Dermis microvascular lymphatic vessel endothelial cell (primary cell): Measurements from ENCODE around the gene SELENON. TPM values are rescaled to one million over a fixed set of nuclear protein-coding genes. Genes with fewer than 3 reads are reported as not detected.
A peak's percentile ranks its signal among the peaks of the same experiment; 100 is the strongest.

Experiments used
- DNase-seq, 2 donors: peaks; one replicate each; pipeline versions ENCODE4 v3.0.0 to v3.0.0-alpha.2; 2010; ENCODE audit warnings: low read depth in 2 of 2
- total RNA-seq: library from RNA; depleted of rRNA; stranded (reverse); fragments of >200 nt; gene quantifications from 2 replicates; pipeline ENCODE4 v1.2.1, GENCODE V29; 2014

Gene SELENON
- total RNA-seq, 1 donor from 2014 or later = 23.0 TPM

GRCh38 chr1:25793585-25794170, 6.3 kb upstream of the SELENON start:
- no peak for DNase-seq

DNA sequence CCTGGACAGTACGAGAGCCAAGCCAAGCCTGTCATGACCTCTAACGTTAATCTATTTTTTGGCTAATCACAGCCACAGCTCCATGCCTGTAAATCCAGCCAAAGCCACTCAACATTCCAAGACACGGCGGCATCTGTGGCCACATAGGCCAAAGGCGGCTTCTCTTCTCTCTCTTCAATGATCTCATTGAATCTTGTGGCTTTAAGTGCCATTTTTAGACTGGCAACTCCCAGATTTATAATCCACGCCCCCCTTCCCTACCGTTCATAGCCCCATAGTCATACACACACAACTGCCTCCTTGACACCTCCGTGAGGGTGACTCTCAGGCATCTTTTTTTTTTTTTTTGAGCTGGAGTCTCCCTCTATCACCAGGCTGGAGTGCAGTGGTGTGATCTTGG, 5.7 kb upstream of the SELENON start:
- DNase-seq = no peak

GRCh38 chr1:25795211-25795610, 4.8 kb upstream of the SELENON start:
- DNase-seq = no peak

GRCh38 chr1:25795946-25796810, 3.8 kb upstream of the SELENON start:
- no peak for DNase-seq

DNA sequence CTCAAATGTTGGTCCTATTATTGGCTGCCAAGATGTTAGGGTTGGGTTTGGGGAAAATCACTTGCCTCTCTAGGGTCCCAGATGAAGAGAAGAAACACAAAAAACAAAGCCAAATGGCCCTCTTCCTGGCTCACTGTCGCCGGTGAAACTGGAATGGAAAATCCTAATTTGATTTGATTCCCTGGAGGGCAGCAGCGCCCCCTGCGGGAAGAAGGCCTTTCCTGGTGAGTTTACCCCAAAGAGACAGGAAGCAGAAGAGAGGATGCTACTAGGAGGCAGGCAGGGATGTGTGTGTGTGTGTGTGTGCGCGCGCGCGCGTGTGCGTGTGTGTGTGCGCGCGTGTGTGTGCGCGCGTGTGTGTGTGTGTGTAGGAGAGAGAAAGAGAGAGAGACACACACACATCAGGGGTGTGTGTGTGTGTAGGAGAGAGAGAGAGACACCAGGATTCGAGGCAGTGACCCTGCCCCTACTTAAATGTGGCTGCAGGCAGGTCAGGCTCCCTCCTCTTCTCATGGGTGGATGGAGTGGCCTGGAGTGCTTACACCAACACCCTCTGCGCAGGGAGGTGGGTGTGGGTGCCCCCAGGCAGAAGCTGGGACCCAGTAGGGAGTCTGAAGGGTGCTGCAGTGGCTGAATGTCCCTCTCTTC, 3.1 kb upstream of the SELENON start:
- DNase-seq = peak; percentile 73 to 77

- DNase-seq = peak in 1 of 2 donors; percentile 26
Measured at GRCh38 chr1:25797939-25798338, 2.1 kb upstream of the SELENON start.

GRCh38 chr1:25798666-25799351, 1.2 kb upstream of the SELENON start:
- no peak for DNase-seq

DNA sequence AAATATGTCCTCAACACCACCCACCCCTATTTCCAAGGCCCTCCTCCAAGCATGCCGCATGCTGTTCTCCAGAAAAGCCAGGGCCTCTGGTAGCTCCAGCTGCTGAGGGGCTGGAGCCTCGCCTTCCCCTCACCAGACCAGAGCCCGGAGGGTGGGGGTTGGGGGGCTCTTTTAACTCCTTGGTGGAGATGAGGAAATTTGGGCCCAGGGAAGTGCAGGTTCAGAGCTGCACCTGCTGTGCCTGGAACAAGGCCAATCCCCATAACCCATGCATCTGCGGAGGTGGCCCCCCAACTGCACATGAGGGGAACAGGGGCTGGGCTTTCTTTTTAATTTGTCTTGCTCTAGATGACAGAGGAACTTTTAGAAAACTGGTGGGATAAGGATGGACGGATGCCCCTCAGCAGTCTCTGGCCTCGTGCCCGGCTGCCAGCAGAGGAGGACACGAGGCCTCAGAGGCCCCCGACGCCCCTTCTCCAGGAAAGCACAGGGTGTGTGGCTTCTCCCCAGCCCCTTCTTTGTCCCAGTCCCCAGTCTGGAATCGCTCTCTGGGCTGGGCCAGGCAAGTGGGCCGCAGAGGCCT, 550 bp upstream of the SELENON start:
- no peak for DNase-seq

DNA sequence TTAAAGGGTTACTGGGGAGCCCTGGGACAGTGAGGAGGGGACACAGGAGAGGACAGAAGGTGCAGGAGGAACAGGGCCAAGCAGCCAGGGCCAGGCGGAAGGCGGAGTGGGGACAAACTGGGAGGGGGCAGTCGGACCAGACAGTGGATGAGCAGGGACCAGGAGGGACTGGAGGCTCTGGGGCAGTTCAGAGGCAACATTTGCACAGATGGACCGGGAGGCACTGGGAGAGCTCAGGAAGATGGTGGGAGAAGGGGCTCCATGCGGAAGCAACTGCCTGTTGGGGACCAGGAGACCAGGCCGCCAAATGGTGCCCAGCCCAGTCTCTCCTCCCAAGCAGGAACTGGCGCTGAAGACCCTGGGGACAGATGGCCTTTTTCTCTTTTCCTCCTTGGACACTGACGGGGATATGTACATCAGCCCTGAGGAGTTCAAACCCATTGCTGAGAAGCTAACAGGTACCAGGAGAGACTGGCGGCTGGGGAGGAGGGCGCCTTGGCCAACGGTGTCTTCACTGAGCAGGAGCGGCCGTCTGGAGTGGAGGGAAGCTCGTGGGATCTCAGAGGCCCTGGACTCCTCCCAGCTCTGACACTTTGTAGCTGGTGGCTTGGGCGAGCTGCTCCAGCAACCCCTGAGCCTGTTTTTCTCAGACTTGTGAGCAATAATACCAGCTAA, 847 bp downstream of the SELENON start:
- DNase-seq = no peak

DNA sequence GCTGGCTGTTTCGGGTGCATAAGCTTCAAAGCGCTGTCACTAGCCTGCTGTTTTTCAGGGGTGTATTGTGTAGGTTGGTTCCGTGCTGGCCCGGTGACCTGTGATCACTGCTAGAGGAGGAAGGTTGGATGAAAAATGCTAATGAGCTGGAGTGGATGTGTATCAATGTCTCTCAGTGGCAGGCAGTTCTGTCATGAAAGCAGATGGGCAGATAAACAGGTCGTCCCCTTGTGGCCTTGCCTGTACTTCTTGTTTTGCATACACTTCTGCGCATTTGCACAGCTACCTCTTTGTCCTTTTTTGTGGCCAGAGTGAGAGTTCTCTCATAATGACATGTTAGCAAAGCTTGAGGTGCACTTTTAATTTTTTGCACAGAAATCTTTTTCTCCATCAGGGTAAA, 2.9 kb downstream of the SELENON start:
- DNase-seq = no peak

DNA sequence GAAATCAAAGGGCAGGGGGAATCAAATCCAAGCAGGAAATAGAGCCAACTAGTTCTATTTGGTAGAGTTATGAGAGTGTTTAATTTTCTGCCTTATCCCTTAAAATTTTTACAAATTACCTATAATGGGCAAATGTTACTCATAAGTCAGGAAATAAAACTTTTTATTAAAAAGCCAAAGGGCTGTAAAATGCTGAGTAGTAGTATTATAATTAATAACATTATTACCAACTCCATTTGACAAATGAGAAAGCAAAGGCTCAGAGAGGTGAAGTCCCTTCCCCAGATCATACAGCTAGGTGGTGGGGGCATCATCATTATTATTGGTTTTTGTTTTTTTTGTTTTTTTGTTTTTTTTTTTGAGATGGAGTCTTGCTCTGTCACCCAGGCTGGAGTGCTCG, 3.4 kb downstream of the SELENON start:
- no peak for DNase-seq

- DNase-seq = peak in 1 of 2 donors; percentile 49
Measured at GRCh38 chr1:25804244-25804963, 4.4 kb downstream of the SELENON start.

GRCh38 chr1:25804964-25805862, 5.2 kb downstream of the SELENON start:
- DNase-seq = peak; percentile 51

GRCh38 chr1:25805863-25806225, 5.9 kb downstream of the SELENON start:
- peak; percentile 66 to 71 for DNase-seq

DNA sequence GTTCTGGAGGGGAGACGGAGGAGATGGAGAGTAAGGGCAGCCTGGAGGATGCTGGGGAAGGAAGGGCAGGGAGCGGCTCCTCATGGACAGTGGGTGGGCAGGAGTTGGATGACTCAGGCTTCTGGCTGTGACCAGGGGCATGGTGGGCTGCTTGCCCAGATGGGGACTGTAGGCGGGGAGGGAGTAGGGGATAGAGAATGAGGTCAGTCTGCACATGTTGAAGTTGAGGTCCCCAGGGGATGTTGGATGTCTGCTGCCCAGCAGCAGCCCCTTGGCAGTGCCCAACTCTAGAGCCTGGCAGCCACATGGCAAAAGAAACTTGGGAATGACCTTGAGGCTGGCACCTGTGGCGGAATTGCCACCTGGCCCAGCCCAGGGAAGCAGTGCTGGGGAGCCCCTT, 6.4 kb downstream of the SELENON start:
- peak in 1 of 2 donors; percentile 66 for DNase-seq

DNA sequence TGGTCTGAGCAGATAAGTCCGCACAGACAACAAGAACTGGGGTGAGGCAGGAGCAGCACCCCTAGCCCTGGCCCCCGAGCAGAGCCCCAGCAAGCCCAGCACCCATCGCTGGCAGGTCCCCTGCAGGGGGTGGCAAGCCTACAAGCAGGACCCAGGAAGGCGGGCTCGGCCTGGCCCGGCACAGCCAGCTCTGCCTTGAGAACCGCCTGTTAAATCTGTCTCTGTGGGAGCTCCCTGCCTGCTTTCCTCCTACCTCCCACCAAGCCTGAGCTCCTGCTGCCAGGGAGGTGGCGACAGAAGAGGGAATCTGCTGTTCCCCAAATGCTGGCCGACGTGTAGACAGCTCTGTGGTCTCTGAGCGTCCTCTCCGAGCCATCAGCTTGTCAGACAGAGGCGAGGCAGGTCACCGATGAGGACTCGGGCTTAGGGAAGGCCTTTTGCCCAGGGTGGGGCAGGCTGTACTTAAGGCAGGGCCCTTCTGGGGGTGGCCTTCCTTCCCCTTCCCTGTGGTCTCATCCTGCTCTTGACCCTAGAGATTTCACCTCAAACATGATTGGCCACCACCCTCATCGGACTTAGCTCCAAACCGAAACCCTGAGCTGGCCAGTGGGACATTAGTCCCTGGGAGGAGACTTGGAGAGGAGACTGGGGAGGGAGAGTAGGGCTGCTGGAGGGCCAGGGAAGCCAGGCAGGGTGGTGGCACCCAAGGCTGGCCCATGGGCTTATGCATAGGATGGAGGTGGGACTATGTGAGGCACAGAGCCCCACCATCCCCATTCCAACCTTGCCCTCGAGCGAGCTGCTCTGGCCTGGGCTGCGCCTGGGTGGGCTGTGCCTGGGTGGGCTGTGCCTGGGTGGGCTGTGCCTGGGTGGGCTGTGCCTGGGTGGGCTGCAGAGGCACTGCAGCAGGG, 7.7 kb downstream of the SELENON start:
- DNase-seq = no peak

- no peak for DNase-seq
Measured at GRCh38 chr1:25808481-25809244, 8.7 kb downstream of the SELENON start.
